Mucosa of rectum (tissue), 2 donors: ENCODE data around the gene TXN.
A peak's percentile ranks its signal among the peaks of the same experiment; 100 is the strongest.
"Not testable (repeated sequence)": the region's sequence is repeated elsewhere in the genome, so short reads cannot be mapped to it uniquely, and the experiment has no call there.

Source experiments
- H3K27ac ChIP-seq, 2 donors: one replicate each; pipeline ENCODE4 v1.7.0; 2013; ENCODE audit warnings: inconsistent platforms in 2 of 2, low read depth in 2 of 2, low read length in 2 of 2
- H3K27me3 ChIP-seq, 2 donors: one replicate each; pipeline ENCODE4 v1.7.0; 2013; ENCODE audit warnings: low read length in 2 of 2; ENCODE audit not compliant: control insufficient read depth in 2 of 2, insufficient read depth in 2 of 2
- H3K36me3 ChIP-seq, 2 donors: one replicate each; pipeline ENCODE4 v1.7.0; 2013; ENCODE audit warnings: low read length in 2 of 2; ENCODE audit not compliant: control insufficient read depth in 2 of 2, insufficient read depth in 2 of 2
- H3K4me1 ChIP-seq, 2 donors: one replicate each; pipeline ENCODE4 v1.7.0; 2013; ENCODE audit warnings: low read length in 2 of 2, mild to moderate bottlenecking in 1 of 2; ENCODE audit not compliant: control insufficient read depth in 2 of 2, insufficient read depth in 2 of 2
- H3K4me3 ChIP-seq, 2 donors: one replicate each; pipeline ENCODE4 v1.7.0; 2013; ENCODE audit warnings: low read length in 2 of 2
- H3K9ac ChIP-seq, 2 donors: one replicate each; pipeline ENCODE4 v1.7.0; 2013; ENCODE audit warnings: low read length in 2 of 2, low read depth in 1 of 2, mild to moderate bottlenecking in 1 of 2
- H3K9me3 ChIP-seq, 2 donors: one replicate each; pipeline ENCODE4 v1.7.0; 2013; ENCODE audit warnings: low read length in 2 of 2; ENCODE audit not compliant: control insufficient read depth in 2 of 2
- donor health status: healthy.
- donor health status: Normal muscosa, but diverticular disease.

Gene TXN

GRCh38 chr9:110257956-110258355 lies 1.6 kb upstream of the TXN start:
- H3K9me3 ChIP-seq: no peaks in the 10 kb centered on the region
- H3K4me3 ChIP-seq: peak overlapping the region; percentile 80 to 98
- H3K36me3 ChIP-seq: no peaks in the 10 kb centered on the region
- H3K4me1 ChIP-seq: peaks cover 37 to 45% of the 10 kb centered on the region in 2 donors
- no peaks in the 10 kb centered on the region for H3K27me3 ChIP-seq
- peak overlapping the region; percentile 15 to 98 for H3K9ac ChIP-seq
- H3K27ac ChIP-seq: peak overlapping the region; percentile 95 to 96

- Histone ChIP-seq H3K36me3 (no peaks in the 10 kb centered on the region), H3K4me1 (peaks cover 37 to 45% of the 10 kb centered on the region in 2 donors), H3K27ac (peak overlapping the region; percentile 95 to 96), H3K9ac (peak overlapping the region; percentile 83 to 98), H3K27me3 (no peaks in the 10 kb centered on the region), H3K9me3 (no peaks in the 10 kb centered on the region), H3K4me3 (peak overlapping the region; percentile 80 to 98)
Measured at GRCh38 chr9:110257097-110257841, 962 bp upstream of the TXN start.

- no peaks in the 10 kb centered on the region for H3K27me3 ChIP-seq
- peaks cover 37 to 45% of the 10 kb centered on the region in 2 donors for H3K4me1 ChIP-seq
- peak overlapping the region; percentile 91 to 98 for H3K9ac ChIP-seq
- H3K9me3 ChIP-seq: no peaks in the 10 kb centered on the region
- peaks cover under 1% of the 10 kb centered on the region in 2 donors for H3K36me3 ChIP-seq
- peak overlapping the region; percentile 80 to 98 for H3K4me3 ChIP-seq
- peak overlapping the region; percentile 95 to 96 for H3K27ac ChIP-seq
Measured at GRCh38 chr9:110255463-110256379, 586 bp downstream of the TXN start.

GRCh38 chr9:110255034-110255462 lies 1.3 kb downstream of the TXN start:
- Histone ChIP-seq H3K9ac (peak overlapping the region; percentile 91 to 98), H3K36me3 (peaks cover 7% of the 10 kb centered on the region in 2 donors), H3K4me1 (peaks cover 35 to 44% of the 10 kb centered on the region in 2 donors), H3K4me3 (peak overlapping the region; percentile 80 to 98), H3K9me3 (no peaks in the 10 kb centered on the region), H3K27me3 (no peaks in the 10 kb centered on the region), H3K27ac (peak overlapping the region; percentile 95 to 96)

- Histone ChIP-seq H3K27me3 (no peaks in the 10 kb centered on the region), H3K27ac (peak overlapping the region; percentile 95 to 96), H3K9me3 (no peaks in the 10 kb centered on the region), H3K9ac (peak overlapping the region; percentile 91 to 98), H3K36me3 (peaks cover 12 to 13% of the 10 kb centered on the region in 2 donors), H3K4me1 (peaks cover 35 to 43% of the 10 kb centered on the region in 2 donors), H3K4me3 (peak overlapping the region; percentile 80 to 98)
Measured at GRCh38 chr9:110254500-110254899, 1.8 kb downstream of the TXN start.

GRCh38 chr9:110252509-110253139 lies 3.7 kb downstream of the TXN start:
- H3K9me3 ChIP-seq: no peaks in the 10 kb centered on the region
- H3K27me3 ChIP-seq: no peaks in the 10 kb centered on the region
- no peak overlapping the region for H3K27ac ChIP-seq
- peaks cover 24 to 27% of the 10 kb centered on the region in 2 donors for H3K4me1 ChIP-seq
- H3K36me3 ChIP-seq: peaks cover 23 to 24% of the 10 kb centered on the region in 2 donors
- no peak overlapping the region for H3K9ac ChIP-seq
- H3K4me3 ChIP-seq: no peak overlapping the region

GRCh38 chr9:110251770-110252169 lies 4.5 kb downstream of the TXN start:
- H3K4me1 ChIP-seq: peaks cover 17 to 18% of the 10 kb centered on the region in 2 donors
- not testable (repeated sequence) for H3K27me3 ChIP-seq, H3K9me3 ChIP-seq, H3K9ac ChIP-seq, H3K27ac ChIP-seq, H3K4me3 ChIP-seq
- peaks cover 24 to 30% of the 10 kb centered on the region in 2 donors for H3K36me3 ChIP-seq

GRCh38 chr9:110251212-110251611 lies 5.1 kb downstream of the TXN start:
- H3K9ac ChIP-seq: no peak overlapping the region
- H3K4me3 ChIP-seq: no peak overlapping the region
- peaks cover 29 to 35% of the 10 kb centered on the region in 2 donors for H3K36me3 ChIP-seq
- no peaks in the 10 kb centered on the region for H3K9me3 ChIP-seq
- no peak overlapping the region for H3K27ac ChIP-seq
- no peaks in the 10 kb centered on the region for H3K27me3 ChIP-seq
- H3K4me1 ChIP-seq: peaks cover 17 to 18% of the 10 kb centered on the region in 2 donors

GRCh38 chr9:110249603-110250002 lies 6.7 kb downstream of the TXN start:
- no peaks in the 10 kb centered on the region for H3K9me3 ChIP-seq
- peaks cover 9 to 12% of the 10 kb centered on the region in 2 donors for H3K4me1 ChIP-seq
- peaks cover 35 to 44% of the 10 kb centered on the region in 2 donors for H3K36me3 ChIP-seq
- no peak overlapping the region for H3K9ac ChIP-seq
- H3K27me3 ChIP-seq: no peaks in the 10 kb centered on the region
- H3K27ac ChIP-seq: no peak overlapping the region
- no peak overlapping the region for H3K4me3 ChIP-seq
